H54 (cell line): ENCODE results near the gene C19orf67.

Experiments
- DNase-seq: peaks from one replicate; pipeline ENCODE4 v3.0.0; 2011; ENCODE audit warnings: low spot score, mixed read lengths; ENCODE audit not compliant: insufficient read length
- FAIRE-seq: peaks from 3 replicates; lab custom pipeline; 2011; peaks lifted over from hg19 to GRCh38; lab: Jason Lieb, UNC
- POLR2A ChIP-seq: IDR thresholded peaks from 2 replicates; pipeline ENCODE4 v1.6.1; 2011; ENCODE audit warnings: low read depth, mild to moderate bottlenecking, low read length

The C19orf67 gene

DNA sequence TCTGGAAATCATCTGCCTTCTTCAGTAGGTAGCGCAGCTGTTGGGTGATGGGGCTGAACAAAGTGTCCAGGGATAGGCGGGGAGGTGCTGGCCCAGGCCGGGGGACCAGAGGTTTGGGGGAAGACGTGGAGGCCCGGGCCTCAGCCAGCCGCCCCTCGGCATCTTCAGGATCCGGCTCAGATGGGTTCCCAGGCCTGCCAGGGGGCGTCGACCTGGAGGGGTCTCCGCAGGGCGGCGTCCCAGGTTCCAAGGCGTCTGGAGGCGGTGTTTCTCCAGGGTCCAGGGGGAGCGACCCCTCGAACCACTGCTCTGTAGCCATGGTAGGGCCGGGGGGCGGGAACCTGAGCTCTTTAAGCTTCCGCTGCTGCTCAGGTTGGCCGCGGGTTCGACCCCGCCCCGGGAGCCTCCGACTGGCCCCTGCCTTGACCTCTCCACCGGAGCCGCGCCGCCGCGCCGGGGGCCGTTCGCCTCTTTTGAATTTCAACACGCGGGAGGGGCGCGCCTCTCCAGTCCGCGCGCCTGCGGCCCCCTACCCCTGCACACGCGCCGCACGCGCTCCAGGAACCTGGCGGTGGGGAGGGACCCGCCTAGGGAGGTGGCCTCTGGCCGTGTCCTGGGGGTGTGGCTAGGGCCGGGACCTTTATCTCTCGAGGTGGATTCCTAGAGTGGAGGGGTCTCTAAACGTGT lies at the start of gene C19orf67:
TSS of gene C19orf67 (minus strand) at position 475 of the 687 bp plus-strand sequence. CDS start at position 319, 156 bp downstream.
- no peak for FAIRE-seq
- no peak for DNase-seq
- no peak for TF ChIP-seq POLR2A

DNA sequence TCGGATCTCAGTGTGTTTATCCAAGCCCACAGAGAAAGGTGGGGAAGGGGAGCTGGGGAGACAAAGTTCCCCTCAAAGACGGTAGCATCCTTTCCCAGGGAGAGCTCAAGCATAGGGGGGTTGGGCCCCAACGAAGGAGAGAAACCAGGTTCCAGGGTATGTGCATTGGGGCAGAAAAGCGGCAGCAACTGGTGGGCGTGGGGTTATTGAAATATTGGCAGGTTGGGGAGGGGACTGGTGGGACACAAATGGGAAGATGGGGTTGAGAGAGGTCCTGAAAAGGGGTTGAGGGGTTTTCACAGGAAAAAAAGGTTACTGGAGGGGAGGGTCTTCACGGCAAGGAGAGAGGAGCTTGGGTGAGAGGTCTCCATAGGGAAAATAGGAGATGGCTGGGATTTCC lies 49.8 kb upstream of the C19orf67 start:
- DNase-seq (no peak), FAIRE-seq (no peak)
- no peak for TF ChIP-seq POLR2A

DNA sequence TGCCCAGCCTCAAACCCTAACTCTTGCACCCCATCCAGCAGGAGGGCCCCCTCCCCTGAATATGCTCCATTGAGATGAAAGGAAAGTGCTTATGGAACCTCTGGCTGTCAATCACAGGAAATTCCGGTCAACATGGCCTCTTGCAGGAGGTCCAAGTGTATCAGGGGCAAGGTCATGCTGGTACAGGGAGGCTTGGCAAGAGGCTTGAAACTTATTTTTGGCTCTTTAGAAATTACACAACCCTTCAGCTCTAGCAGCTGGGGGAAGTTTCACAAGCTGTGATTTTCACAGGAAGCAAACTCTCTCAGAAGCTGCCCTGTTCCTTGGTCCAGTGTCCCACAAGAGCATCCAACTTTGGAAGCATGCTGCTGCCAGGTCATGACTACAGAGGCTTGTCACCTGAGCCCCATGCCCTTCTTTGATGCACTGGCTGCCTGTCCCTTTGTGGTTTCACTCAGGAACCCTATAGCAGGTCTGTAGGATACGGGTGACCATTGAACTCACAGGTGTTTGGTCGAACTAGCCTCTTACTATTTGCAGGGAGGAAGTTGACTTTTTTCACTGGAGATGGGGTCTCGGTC lies 42.4 kb upstream of the C19orf67 start:
- DNase-seq (no peak), FAIRE-seq (no peak)
- TF ChIP-seq POLR2A: no peak

DNA sequence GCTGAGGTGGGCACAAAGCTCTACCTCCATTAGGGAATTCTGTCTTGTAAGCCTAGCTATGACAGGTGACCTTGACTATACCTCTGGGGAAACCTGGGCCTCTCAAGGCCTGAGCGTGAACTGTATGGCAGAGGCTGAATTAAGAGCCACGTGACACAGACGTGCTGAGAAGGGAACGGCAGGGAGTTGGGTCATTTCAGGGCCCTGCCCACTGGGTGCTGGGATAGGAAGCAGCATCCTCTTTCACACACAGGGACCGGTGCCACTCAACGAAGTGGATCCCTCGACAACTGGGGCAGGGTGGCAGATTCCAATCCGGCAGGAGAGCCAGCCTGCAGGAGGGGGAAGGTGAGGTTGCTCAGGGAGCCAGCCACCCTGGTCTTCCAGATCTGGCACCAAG lies 41.6 kb upstream of the C19orf67 start:
- DNase-seq (no peak), FAIRE-seq (no peak)
- no peak for TF ChIP-seq POLR2A

DNA sequence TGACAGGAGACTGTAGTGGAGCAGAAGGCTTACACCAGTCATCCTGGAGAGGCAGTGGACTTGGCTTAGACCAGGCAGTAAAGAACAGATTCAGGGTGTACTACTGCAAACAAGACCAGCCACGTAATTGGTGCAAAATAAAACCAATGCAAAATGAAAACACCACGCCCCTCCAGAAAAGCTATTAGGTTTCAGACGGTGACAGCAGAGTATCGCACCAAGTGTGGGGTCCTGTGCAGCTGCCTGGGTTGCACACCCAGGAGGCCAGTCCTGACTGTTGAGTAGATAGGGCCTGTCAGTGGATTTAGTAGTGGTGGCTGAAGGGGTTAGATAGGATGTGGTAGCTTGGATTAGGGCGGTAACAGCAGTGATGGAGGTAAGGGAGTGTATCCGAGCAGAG lies 37.3 kb upstream of the C19orf67 start:
- no peak for TF ChIP-seq POLR2A
- DNase-seq (no peak), FAIRE-seq (no peak)

- FAIRE-seq: no peak
- no peak for TF ChIP-seq POLR2A
Observed at GRCh38 chr19:14120497-14120780, 34.9 kb upstream of the C19orf67 start.

DNA sequence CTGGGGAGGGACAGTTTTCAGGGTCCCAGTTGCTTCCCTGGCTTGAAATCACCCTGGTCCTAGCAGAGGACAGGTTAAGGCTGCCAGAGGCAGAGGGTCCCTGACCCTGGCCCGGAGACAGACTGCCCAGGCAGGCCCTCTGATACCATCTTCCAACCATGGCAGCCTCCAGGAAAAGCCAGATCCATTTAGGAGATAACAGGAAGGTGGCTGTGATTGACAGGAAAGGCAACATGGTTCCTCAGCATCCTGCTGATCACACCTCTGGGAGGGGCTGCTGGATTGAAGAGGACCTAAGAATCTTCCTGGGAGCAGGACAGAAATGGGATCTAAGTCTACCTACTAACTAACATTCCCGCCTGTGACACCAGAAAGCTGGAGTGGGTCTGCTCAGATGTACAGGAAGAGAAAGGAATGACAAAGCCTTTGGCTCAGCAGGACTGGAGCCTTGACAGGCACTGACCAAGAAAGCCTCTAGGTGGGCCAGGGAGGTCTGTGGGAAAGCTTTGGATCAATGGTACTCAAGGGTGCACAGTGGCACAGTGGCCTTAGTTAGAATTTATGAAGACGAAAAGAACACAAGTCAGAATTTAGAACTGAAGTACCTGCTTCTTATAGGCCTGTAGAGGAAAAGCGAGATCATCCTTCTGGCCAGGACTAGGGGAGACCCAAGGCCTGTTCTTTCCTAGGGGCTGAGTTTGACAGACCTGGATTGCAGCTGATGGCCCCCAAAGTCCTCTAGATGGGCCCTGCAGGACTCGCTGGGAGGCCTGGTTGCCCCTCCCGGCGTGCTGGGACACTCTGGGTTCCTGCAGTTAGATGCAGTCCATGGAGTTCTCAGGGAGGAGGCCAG lies 34.3 kb upstream of the C19orf67 start:
- DNase-seq (no peak), FAIRE-seq (no peak)
- no peak for TF ChIP-seq POLR2A

More at GRCh38 chr19:14120497-14120780, 34.9 kb upstream of the C19orf67 start:
- DNase-seq: no peak

DNA sequence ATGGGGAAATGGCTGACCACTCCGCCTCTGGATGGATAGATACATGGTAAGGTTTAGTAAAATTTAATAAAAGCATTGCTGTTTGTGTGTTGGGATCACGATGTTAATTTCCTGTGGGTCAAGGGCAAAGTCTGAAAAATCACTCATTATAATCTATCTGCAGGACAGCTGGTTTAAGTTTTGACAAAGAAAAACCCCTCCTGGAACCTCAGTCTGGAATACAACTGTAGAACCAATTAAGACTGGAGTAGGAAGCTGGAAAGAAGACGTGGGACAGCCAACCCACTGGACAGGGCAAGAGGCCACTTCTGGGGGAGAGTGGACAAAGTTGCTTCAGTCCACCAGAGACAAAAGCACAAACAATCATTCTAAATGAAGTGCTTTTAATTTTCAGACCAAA lies 33.6 kb upstream of the C19orf67 start:
- DNase-seq (no peak), FAIRE-seq (no peak)
- TF ChIP-seq POLR2A: no peak

GRCh38 chr19:14118165-14119051 lies 32.8 kb upstream of the C19orf67 start:
- no peak for DNase-seq
- 0 out of 2 replicates have a peak, but pooled peaks have one; percentile 25 for TF ChIP-seq POLR2A
- FAIRE-seq: no peak

DNA sequence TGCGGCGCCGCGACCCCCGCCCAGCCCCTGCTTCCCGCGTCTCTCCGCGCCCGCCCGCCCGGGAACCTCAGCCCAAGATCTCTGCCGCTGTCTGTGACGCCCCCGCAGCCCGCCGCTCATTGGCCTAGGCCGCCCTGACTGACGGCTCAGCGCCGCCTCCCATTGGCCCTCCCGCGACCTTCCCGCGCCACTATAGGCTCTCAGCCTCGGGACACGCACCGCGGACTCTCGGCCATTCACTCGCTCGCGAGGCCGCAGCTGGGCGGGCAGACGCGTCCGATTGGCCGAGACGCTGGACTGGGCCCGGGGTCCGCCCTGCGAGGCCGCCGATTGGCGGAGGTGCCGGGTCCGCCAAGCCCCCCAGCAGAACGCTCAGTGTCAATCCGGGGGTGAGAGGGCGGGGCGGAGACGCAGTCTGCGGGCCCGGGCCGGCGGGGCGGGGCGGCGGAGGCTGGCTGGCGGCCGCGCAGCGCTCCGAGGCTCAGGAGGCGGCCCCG lies 32.1 kb upstream of the C19orf67 start, which contains the start of gene PRKACA:
TSS of gene PRKACA (minus strand) at position 95 of the 497 bp plus-strand sequence. CDS start 215 bp downstream, outside the sequence.
- FAIRE-seq: no peak
- peak; percentile 40; the same call in 1 of the 2 replicates for TF ChIP-seq POLR2A
- DNase-seq: peak; percentile 99

- FAIRE-seq (no peak), DNase-seq (no peak)
- TF ChIP-seq POLR2A: no peak
Observed at GRCh38 chr19:14116918-14117578, 31.5 kb upstream of the C19orf67 start.

- no peak for DNase-seq
- no peak for FAIRE-seq
- no peak for TF ChIP-seq POLR2A
Observed at GRCh38 chr19:14116525-14116917, 30.9 kb upstream of the C19orf67 start.
